ENCODE results near the gene MYL12A. TPM values are rescaled to one million over a fixed set of nuclear protein-coding genes. Genes with fewer than 3 reads are reported as not detected.

The MYL12A gene
- total and polyA plus RNA-seq, 7 donors: 165 to 1,173 (median 208) TPM

GRCh38 chr18:3256693-3257626, 9.4 kb downstream of the MYL12A start:
- Histone ChIP-seq H3K4me1 (peaks cover 0 to 53% (median 37%) of the 10 kb centered on the region in 4 donors), H3K9me3 (no peaks in the 10 kb centered on the region), H3K27ac (peak overlapping the region; percentile 29 to 85 (median 76)), H3K4me3 (peak overlapping the region in 1 of 4 donors; percentile 0), H3K36me3 (peaks cover 29 to 61% (median 39%) of the 10 kb centered on the region in 4 donors), H3K27me3 (no peaks in the 10 kb centered on the region)
- WGBS, 2 donors: 57 to 62% methylated on average over 5 of the region's 5 CpGs
- no peak for DNase-seq
- intact Hi-C loops (cut with DNase I): no loop called here
- TF ChIP-seq POLR2A (IDR thresholded peaks at IDR 0.05) (no peak), EP300 (IDR thresholded peaks at IDR 0.05) (no peak), POLR2AphosphoS5 (IDR thresholded peaks at IDR 0.05) (no peak)
- TF ChIP-seq, protein P1, sequence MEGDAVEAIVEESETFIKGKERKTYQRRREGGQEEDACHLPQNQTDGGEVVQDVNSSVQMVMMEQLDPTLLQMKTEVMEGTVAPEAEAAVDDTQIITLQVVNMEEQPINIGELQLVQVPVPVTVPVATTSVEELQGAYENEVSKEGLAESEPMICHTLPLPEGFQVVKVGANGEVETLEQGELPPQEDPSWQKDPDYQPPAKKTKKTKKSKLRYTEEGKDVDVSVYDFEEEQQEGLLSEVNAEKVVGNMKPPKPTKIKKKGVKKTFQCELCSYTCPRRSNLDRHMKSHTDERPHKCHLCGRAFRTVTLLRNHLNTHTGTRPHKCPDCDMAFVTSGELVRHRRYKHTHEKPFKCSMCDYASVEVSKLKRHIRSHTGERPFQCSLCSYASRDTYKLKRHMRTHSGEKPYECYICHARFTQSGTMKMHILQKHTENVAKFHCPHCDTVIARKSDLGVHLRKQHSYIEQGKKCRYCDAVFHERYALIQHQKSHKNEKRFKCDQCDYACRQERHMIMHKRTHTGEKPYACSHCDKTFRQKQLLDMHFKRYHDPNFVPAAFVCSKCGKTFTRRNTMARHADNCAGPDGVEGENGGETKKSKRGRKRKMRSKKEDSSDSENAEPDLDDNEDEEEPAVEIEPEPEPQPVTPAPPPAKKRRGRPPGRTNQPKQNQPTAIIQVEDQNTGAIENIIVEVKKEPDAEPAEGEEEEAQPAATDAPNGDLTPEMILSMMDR (IDR thresholded peaks at IDR 0.05): no peak

- Histone ChIP-seq H3K36me3 (peaks cover 29 to 60% (median 39%) of the 10 kb centered on the region in 4 donors), H3K9me3 (no peaks in the 10 kb centered on the region), H3K27ac (peak overlapping the region in 3 of 4 donors; percentile 67 to 85 (median 84)), H3K4me1 (peaks cover 0 to 45% (median 30%) of the 10 kb centered on the region in 4 donors), H3K27me3 (no peaks in the 10 kb centered on the region), H3K4me3 (no peak overlapping the region)
- intact Hi-C loops (cut with DNase I): no loop called here
- TF ChIP-seq POLR2AphosphoS5 (IDR thresholded peaks at IDR 0.05): no peak
- TF ChIP-seq, protein P1 (IDR thresholded peaks at IDR 0.05): no peak
- no peak for TF ChIP-seq POLR2A (IDR thresholded peaks at IDR 0.05)
- TF ChIP-seq EP300 (IDR thresholded peaks at IDR 0.05): no peak
- no peak for DNase-seq
- WGBS, 2 donors: 92 to 94% methylated on average over 2 of the region's 2 CpGs
Observed at GRCh38 chr18:3257627-3258120, 10.1 kb downstream of the MYL12A start.

GRCh38 chr18:3260995-3261372, 13.4 kb downstream of the MYL12A start:
- TF ChIP-seq EP300 (IDR thresholded peaks at IDR 0.05) (no peak), POLR2AphosphoS5 (IDR thresholded peaks at IDR 0.05) (no peak), POLR2A (IDR thresholded peaks at IDR 0.05) (no peak)
- TF ChIP-seq, protein P1 (IDR thresholded peaks at IDR 0.05): no peak
- intact Hi-C loops (cut with DNase I): loop anchor here (5.0 kb wide), 4 partner anchors 44 to 336 kb away; partner anchors contain the start of genes LPIN2, MYOM1 and TGIF1
- Histone ChIP-seq H3K27ac (peak overlapping the region; percentile 88 to 94 (median 90)), H3K4me3 (peak overlapping the region; percentile 72 to 99 (median 81)), H3K36me3 (peaks cover 7 to 27% (median 14%) of the 10 kb centered on the region in 4 donors), H3K4me1 (peaks cover 0 to 61% (median 52%) of the 10 kb centered on the region in 4 donors), H3K9me3 (no peaks in the 10 kb centered on the region), H3K27me3 (no peaks in the 10 kb centered on the region)
- DNase-seq: no peak
- WGBS, 2 donors: 3 to 9% methylated on average over 5 of the region's 5 CpGs

DNA sequence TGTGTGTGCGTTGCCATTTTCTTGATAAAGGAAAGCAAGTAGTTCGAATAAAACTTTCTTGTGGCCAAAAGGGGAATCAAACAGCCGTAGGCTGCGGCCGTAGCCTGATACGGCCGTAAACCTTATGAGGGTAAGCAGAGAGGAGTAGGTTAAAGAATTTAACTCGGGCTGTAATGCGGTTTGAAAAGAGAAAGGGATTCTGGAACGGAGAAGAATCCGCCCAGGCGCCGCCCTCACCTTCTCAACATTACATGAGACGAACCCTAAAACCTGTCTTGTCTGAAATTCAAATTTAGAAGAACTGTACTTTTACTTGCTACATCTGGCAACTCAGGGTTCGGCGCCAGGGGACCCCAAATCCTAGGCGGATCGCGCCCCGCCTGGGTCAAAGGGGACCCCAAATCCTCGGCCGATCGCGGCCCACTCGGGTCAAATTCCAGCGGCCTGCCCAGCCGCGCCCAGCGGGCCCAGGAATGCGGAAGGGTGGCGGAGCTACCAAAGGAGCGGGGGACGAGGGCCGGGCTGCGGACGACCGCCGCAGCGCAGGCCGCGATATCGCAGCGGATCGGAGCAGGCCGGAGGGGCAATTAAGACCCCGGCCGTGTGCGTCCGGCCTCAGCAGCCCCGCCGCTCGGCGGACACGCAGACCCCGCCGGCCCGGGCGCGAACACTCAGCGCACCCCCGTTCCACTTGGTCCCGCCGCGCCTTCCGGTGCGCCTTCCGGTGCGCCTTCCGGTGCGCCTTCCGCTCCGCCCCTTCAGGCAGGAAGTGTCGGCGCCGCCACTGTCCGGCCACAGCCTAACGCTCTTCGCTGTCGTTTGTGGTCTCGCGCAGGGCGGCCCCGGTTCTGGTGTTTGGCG, 14.0 kb downstream of the MYL12A start, which contains the start of gene MYL12B:
Gene MYL12B, plus strand, starts transcription at position 761 of the 861 bp plus-strand sequence. CDS start 10,766 bp downstream, outside the sequence.
- peak; percentile 87 to 97 (median 91) for TF ChIP-seq POLR2AphosphoS5 (IDR thresholded peaks at IDR 0.05)
- peak; percentile 76 to 83 for TF ChIP-seq POLR2A (IDR thresholded peaks at IDR 0.05)
- TF ChIP-seq, protein P1 (IDR thresholded peaks at IDR 0.05): no peak
- H3K27me3 ChIP-seq: no peaks in the 10 kb centered on the region
- WGBS, 2 donors: 0 to 1% methylated on average over 84 of the region's 84 CpGs
- H3K27ac ChIP-seq: peak within 1 kb of the TSS; percentile 88 to 94 (median 90)
- DNase-seq: peak; percentile 86
- H3K4me3 ChIP-seq: peak within 1 kb of the TSS; percentile 72 to 99 (median 81)
- intact Hi-C loops (cut with DNase I): loop anchor here (5.0 kb wide), 4 partner anchors 44 to 336 kb away; partner anchors contain the start of genes LPIN2, MYOM1 and TGIF1
- H3K9me3 ChIP-seq: no peaks in the 10 kb centered on the region
- peaks cover 0 to 60% (median 55%) of the 10 kb centered on the region in 4 donors for H3K4me1 ChIP-seq
- H3K36me3 ChIP-seq: peaks cover 3 to 21% (median 11%) of the 10 kb centered on the region in 4 donors
